CD4-positive, alpha-beta T cell treated with Interleukin-21 for 1 hour (primary cell): Measurements from ENCODE around the gene MIS12.

Source experiments
- DNase-seq: peaks from one replicate; pipeline ENCODE4 v3.0.0-alpha.2; 2020

MIS12 gene

DNA sequence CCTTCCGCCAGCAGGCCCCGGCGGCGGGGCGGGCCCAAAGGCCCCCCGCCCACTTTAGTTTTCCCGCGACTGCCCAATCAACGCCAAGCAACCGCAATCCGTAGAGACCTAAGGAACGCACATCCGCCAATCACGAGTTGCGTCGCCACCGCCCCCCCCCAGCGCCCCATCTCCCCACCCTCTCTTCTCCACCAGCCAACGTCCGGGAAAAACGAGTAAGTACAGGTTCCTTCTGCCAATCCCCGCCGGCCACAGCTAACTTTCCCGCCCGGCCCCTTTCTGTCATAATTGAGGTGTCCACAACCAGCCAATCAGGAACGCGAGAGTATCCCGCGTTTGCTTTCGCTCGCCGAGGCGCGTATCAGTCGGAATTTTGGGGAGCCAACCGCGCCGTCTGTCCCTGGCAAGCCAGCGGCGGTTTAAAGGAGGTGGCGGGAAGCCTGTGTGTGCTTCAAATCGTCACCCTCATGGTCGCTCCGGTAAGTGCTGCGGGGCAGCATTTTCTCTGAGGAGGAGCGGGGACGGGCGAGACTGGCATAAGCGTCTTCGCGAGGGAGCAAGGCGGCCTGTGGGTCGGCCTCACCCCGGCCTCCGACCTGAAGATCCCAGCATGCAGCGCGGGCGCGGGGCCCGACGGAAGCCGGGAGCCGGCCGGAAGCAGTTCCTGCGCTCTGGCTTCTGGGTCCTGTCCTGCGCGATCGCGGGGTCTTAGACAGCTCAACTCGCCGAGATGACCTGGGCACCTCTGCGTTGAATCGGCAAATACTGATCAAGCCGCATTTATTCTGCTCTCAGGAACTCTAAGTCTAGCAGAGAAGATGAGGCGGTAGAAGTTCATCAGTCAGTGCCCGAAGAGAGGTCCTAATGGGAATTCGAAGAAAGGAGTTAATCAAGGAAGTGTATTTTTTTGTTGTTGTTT, at the start of gene MIS12:
TSS of gene MIS12 (plus strand) at position 361 of the 919 bp plus-strand sequence. CDS start 2,297 bp downstream, outside the sequence.
- peak; percentile 99 for DNase-seq

DNA sequence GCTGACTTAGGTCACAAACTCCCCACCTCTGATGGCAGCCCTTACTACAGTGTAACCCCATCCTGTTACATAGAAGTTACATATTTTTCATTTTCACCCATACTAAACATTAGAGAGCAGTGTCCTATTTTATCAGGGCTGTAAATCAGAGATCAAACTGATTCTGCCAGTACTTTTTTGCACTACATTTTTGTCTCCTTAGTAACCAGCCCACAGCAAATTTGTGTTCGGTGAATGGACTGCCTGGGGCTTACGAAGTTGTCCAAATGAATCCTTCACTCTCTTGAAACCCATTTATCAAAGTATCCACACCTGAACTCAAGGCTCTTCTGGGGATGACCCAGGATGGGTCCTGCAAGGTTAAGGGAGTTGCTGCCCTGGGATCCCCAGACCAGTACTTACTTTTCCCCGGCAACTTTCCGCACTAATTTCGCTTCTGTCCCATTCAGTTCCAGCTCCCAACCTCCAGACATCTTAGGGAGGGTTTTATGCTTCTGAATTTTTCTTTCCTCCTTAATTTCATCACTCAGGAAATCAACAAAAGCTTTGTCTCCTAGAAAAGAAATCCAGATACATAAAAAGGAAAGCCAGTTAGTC, 48.5 kb upstream of the MIS12 start:
- no peak for DNase-seq

- DNase-seq: peak; percentile 94
Observed at GRCh38 chr17:5438716-5439445, 47.5 kb upstream of the MIS12 start, which contains the start of gene C1QBP. C1QBP (minus strand) TSS chr17:5439155; CDS start chr17:5439073, 82 bp downstream.

GRCh38 chr17:5439446-5439764, 47.0 kb upstream of the MIS12 start:
- no peak for DNase-seq

DNA sequence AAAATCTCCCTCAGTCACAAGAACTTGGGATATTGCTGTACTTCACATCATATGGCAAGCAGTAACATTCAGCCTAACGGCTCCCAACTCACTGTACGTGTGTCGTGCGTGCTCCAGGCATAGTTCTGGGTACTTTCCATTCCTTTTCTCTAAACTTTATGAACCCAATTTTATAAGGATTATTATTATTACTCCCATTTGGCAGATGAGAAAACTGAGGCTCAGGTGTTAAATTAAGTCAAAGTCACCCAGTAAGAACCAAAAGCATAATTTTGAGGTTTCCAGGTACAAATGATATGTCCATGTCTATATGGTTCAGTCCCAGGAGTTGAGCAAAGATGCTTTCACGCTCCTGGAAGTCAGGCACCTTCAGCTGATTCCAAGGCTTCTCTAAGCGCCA, 42.6 kb upstream of the MIS12 start:
- DNase-seq: no peak

DNA sequence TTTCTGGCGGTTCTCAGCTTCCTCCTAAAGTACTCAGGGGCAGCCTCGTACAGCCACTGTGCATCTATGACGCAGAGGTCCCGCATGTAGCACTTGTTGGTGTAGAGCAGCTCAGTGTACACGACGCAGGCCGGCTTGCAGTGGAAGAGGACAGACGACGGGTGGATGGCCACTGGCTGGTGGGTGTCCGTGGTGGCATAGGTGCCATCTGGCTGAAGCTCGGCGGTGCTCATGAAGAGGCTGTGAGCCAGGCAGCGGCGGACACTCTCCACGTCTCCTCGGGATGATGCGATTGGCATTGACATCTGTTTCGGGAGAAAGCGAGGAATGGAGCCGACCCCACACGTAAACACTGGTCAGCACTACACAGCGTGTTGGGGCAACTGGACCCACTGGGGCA, 42.2 kb upstream of the MIS12 start:
- no peak for DNase-seq

GRCh38 chr17:5446786-5447185, 39.6 kb upstream of the MIS12 start:
- DNase-seq: no peak

GRCh38 chr17:5464717-5465507, 21.5 kb upstream of the MIS12 start:
- no peak for DNase-seq

DNA sequence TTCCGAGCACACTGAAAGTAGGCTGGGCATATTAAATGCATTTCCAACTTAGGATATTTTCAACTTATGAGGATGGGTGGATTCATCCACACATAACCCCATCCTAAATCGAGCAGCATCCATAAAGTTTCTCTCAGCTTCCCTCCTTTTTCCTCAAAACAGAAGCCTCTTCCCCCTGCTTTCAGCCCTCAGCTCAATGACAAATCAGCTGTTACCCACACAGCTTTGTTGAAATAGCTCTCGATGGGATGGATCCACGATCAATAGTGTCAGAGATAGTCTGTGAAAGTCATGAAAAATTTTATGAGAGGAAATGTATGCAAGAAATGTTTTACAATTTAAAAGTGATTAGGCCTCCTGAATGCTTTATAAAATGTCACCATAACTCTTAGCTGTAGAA, 20.1 kb upstream of the MIS12 start:
- no peak for DNase-seq

DNA sequence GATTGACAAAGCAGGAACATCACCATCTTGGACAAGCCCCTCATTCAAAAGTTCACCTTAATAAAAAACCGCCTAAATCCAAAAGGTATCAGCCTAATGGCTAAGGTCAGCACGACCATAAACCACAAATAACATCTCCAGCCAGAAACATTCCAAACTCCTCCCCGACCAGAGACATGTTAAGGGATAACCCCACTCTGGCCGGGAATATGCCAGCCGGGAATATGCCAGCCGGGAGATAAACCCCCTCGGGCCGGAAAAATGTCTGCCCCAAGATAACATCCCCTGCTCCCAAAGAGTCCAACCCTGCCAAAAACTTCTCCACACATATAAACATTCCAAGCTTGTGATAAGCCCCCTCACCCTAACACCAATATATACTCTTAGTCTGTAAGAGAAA, 18.9 kb upstream of the MIS12 start:
- no peak for DNase-seq

DNA sequence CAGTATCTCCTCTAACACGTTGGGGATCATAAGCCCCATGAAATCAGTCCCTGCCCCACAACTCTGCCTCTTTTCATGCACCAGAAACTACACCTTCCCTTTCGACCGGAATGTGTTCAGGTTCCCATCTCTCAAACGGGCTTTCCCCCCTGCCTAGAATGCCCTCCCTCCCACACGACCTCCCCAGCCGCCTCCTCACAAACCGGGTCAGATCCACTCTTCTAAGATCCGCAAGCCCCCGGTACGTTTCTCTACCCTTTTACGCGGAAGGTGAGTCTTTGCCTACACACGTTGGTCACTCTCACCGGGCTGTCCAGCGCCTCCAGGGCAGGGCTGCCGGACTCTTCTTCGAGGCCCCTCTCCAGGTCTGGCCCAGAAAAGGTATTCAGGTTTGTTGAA, 18.3 kb upstream of the MIS12 start:
- peak; percentile 7 for DNase-seq

- DNase-seq: no peak
Observed at GRCh38 chr17:5472511-5472910, 13.9 kb upstream of the MIS12 start.

GRCh38 chr17:5473906-5474305, 12.5 kb upstream of the MIS12 start:
- DNase-seq: no peak

- no peak for DNase-seq
Observed at GRCh38 chr17:5478992-5479391, 7.4 kb upstream of the MIS12 start.

DNA sequence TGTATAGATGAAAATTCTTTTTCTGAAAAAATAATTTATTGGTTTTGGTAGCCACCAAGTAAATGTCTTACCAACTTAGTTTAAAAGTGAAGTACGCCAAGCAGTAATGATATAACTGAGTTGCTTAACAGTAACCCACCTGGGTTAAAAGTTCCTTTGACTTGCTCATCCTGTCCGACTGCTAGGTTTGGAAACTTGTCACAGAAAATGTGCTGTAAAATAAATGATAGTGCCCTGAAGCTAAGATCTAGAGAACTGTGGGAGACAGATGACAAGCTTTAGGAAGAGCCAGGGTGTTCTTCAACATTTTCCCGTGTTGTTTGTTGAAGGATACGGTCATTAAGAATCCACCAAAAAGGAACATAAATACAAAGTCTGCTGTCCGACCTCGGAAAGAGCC, 5.4 kb upstream of the MIS12 start:
- DNase-seq: no peak

DNA sequence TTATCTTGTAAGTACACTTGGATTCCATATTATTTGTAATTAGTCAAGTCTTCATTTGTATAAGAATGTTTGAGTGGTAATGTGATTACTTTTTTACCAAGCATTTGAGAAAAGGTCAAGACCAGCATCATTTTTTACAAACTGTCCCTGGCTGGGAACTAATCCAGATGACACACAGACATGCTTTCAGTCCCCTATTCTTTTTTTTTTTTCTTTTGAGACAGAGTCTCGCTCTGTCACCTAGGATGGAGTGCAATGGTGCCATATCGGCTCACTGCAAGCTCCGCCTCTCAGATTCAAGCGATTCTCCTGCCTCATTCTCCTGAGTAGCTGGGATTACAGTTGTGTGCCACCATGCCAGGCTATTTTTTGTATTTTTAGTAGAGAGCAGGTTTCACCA, 4.9 kb upstream of the MIS12 start:
- DNase-seq: no peak

DNA sequence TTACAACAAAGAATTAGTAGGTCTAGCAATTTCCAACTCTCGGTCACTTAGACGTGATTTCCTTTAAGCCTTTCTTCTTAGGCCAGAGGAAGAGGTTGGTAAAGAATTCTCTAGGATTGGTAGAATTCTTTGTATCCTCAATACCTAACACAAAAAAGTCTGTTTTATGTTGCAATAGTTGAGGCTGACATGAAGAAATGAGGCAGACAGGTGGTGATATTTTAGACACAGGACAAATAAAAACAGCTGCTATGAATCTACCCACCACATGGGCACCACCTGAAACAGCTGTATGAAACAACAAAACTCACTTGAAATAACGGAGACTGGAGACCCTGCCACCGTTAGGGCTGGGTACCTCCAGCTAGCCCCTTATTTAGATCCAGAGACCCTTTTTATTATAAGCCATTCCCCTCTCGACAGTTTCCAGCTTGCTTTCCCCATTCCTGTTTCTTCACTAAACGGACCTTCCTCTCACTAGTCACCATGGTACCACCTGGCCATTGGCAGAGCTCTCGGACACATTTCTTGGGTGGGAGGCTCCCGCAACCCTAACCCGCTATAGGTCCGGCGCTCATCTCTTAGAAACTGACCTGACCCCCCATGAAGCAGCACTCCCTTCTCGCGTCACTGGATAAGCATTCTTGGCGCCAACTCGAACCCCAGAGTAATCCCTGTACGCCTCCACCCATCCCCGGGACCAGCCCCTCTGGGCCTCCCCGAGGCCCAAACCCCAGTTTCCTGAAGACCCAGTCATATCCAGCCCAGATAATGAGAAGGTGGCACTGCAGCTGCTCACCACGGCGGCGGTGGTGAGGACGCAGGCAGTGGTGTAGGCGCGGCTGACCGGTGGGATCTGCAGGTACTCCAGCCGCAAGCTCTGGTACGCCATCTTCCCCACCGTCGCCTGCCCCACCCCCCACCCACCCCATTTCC, 828 bp upstream of the MIS12 start, which contains the start of gene DERL2:
TSS of gene DERL2 (minus strand) at position 909 of the 936 bp plus-strand sequence. CDS start at position 892, 17 bp downstream.
- peak; percentile 7 for DNase-seq

DNA sequence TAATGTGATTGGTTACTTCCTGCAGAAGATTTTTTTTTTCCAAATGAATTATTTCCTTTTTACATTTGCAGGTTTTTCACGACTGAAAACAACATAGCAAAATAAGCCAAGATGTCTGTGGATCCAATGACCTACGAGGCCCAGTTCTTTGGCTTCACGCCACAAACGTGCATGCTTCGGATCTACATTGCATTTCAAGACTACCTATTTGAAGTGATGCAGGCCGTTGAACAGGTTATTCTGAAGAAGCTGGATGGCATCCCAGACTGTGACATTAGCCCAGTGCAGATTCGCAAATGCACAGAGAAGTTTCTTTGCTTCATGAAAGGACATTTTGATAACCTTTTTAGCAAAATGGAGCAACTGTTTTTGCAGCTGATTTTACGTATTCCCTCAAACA, 2.4 kb downstream of the MIS12 start:
- no peak for DNase-seq

DNA sequence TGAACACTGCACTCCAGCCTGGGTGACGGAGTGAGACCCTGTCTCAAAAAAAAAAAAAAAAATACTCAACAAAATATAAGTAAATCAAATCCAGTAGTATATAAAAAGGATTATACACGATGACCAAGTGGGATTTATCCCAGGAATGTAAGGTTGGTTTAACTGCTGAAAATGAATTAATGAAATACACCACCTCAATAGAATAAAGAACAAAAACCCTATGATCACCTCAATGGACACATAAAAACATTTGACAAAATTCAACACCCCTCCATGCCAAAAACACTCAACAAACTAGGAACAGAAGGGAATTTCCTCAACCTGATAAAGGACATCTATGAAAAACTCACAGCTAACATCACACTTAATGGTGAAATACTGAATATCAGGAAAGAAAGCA, 6.6 kb downstream of the MIS12 start:
- DNase-seq: no peak

- no peak for DNase-seq
Observed at GRCh38 chr17:5499476-5500231, 13.3 kb downstream of the MIS12 start.

DNA sequence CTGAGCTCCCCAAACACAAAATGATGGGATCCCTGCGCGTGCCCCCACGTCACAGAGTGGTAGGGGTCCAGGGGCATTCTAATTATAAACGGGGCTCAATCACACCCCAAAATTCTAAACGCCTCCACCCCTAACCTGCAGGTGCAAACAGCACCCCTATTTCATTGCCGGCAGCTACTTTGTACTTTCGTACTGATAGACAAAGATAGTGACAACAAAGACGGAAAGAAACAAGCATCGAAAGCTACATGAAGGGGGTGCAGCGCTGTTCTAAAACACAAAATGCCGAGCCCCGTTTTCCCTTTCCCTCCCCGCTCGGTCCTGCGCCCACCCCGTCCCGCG, 13.9 kb downstream of the MIS12 start:
- DNase-seq: no peak
